Kidney (tissue), 14 donors: ENCODE measurements around the gene SMAP2. TPM values are rescaled to one million over a fixed set of nuclear protein-coding genes. Genes with fewer than 3 reads are reported as not detected.

ENCODE experiments used
- DNase-seq, 5 donors: peaks; one replicate each; pipeline ENCODE4 v3.0.0-alpha.2; 2013 to 2020
- FAIRE-seq: peaks from 2 replicates; lab custom pipeline; 2012; peaks lifted over from hg19 to GRCh38; lab: Jason Lieb, UNC
- H3K27ac ChIP-seq, 2 donors: one replicate each; pipeline ENCODE4 v1.7.0; 2013; ENCODE audit warnings: low read depth in 2 of 2, low read length in 2 of 2, inconsistent platforms in 1 of 2
- H3K27me3 ChIP-seq: one replicate; pipeline ENCODE4 v1.7.1; 2013; ENCODE audit warnings: low read length, inconsistent platforms; ENCODE audit not compliant: control insufficient read depth, insufficient read depth
- H3K36me3 ChIP-seq, 3 donors: one replicate each; pipeline versions ENCODE4 v1.7.0 to v1.7.1; 2013; ENCODE audit warnings: low read length in 3 of 3, control low read depth in 1 of 3, inconsistent platforms in 1 of 3; ENCODE audit not compliant: insufficient read depth in 3 of 3, control insufficient read depth in 2 of 3
- H3K4me1 ChIP-seq, 3 donors: one replicate each; pipeline versions ENCODE4 v1.7.0 to v1.7.1; 2013; ENCODE audit warnings: low read length in 3 of 3, inconsistent platforms in 1 of 3, low read depth in 1 of 3; ENCODE audit not compliant: control insufficient read depth in 2 of 3, insufficient read depth in 2 of 3
- H3K4me3 ChIP-seq, 3 donors: one replicate each; pipeline versions ENCODE4 v1.7.0 to v1.8.1; 2013; ENCODE audit warnings: low read length in 3 of 3, control low read depth in 1 of 3, inconsistent platforms in 1 of 3
- H3K9ac ChIP-seq, 3 donors: one replicate each; pipeline versions ENCODE4 v1.7.0 to v1.7.1; 2013; ENCODE audit warnings: low read length in 3 of 3, control low read depth in 1 of 3, inconsistent platforms in 1 of 3
- H3K9me3 ChIP-seq, 3 donors: one replicate each; pipeline versions ENCODE4 v1.7.0 to v1.7.1; 2013; ENCODE audit warnings: low read length in 3 of 3, control low read depth in 1 of 3, inconsistent platforms in 1 of 3; ENCODE audit not compliant: control insufficient read depth in 2 of 3, insufficient read depth in 1 of 3
- CTCF ChIP-seq: IDR thresholded peaks from 3 replicates; pipeline ENCODE4 v1.5.1; 2012; ENCODE audit warnings: mild to moderate bottlenecking, moderate library complexity, borderline replicate concordance; ENCODE audit not compliant: insufficient read depth; ENCODE audit errors: extremely low read depth
- intact Hi-C: fragments of 100-400 bp; cut with DNase I; formaldehyde crosslinking; loops from one replicate; pipeline ENCODE4 v1.11.1; 2022
- polyA plus RNA-seq: library from polyadenylated mRNA; stranded (reverse); fragments of 350-450 nt; fragmentation: Illumina TruSeq; extraction: RNeasy Lipid Tissue Mini Kit (QIAGEN cat#74804); gene quantifications from one replicate; pipeline ENCODE4 v1.2.3, GENCODE V29; 2014; ENCODE audit warnings: low read depth, low replicate concordance; ENCODE audit not compliant: insufficient read depth
- total RNA-seq: library from RNA; stranded (reverse); fragmentation: NEBNext Ultra II Directional; extraction: Animal tissue kit (Norgen Biotek cat#: 25700); gene quantifications from one replicate; pipeline ENCODE4 v1.2.1, GENCODE V29; 2021
- donor health status: control.
- donor health status: control.
- donor health status: control.
- donor health status: control.
- donor health status: control.
- donor health status: DM: yes; HTN: yes; CAD: no.
- donor health status: Normal renal cell carcinoma (clear cell type).

Gene SMAP2
- total and polyA plus RNA-seq, 2 donors from 2014 or later: 17.9 to 61.3 TPM

DNA sequence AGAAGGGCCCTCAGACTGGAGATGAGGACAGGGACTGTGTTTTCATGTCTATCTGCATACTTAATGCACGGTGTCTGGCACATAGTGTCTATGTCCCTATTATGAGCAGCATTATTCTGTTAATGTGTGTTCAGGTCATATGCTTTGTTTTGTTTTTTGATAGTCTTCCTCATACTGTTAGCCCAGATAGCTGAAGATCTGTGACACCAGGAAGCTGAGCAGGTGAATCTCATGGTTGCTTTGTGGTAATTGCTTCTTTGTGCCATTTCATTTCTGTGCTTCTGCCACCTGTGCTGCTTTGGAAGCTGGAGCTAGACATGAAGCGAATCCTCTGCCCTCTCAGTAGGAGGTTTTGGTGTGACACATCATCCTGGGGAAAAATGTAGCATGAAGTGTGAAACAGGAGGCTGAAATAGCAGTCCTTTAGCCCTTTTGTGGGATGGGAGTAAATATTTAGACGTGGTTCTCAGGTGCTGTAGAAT lies 15.8 kb downstream of the SMAP2 start:
- no peak for TF ChIP-seq CTCF
- intact Hi-C loops: no loop called here
- no peak for DNase-seq
- H3K4me3 ChIP-seq: no peak overlapping the region
- peaks cover 0 to 4% (median 2%) of the 10 kb centered on the region in 3 donors for H3K4me1 ChIP-seq
- H3K27ac ChIP-seq: no peak overlapping the region
- no peaks in the 10 kb centered on the region for H3K36me3 ChIP-seq
- no peaks in the 10 kb centered on the region for H3K27me3 ChIP-seq
- no peak overlapping the region for H3K9ac ChIP-seq
- no peak for FAIRE-seq
- no peaks in the 10 kb centered on the region for H3K9me3 ChIP-seq

DNA sequence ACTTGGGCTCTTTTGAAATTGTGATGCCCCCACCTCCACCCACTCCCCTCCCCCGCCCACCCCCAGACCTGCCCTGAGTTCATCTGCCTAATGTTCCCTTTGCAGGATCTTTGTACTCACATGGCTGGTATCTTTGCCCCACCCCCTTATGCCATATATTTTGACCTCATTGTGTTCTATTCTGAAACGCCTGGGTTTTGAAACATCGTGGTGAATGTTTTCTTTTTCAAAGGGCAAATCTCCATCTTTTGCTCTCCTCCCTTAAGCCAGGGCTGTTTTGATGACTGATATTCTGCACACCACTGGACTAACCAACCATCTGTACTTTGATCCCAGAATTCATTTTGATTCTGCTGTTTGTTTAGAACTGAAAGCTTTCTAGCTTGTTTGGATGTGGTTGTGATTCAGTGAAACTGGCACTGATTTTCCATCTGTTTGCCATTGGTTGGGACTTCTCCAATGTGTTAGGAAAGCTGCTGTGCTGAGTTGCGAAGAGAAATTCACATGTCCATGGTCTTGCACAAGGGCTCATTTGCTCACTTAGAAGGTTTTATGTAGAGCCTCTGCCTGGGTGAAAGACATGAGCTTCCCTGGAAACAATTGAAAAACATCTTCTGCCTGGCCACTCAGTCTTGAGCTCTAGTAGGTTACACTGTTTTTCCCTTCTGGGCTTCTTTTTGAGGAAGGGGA lies 16.5 kb downstream of the SMAP2 start:
- FAIRE-seq (no peak), DNase-seq (no peak)
- no peak for TF ChIP-seq CTCF
- H3K27ac ChIP-seq: no peak overlapping the region
- peaks cover 0 to 4% (median 0%) of the 10 kb centered on the region in 3 donors for H3K4me1 ChIP-seq
- no peaks in the 10 kb centered on the region for H3K9me3 ChIP-seq
- H3K27me3 ChIP-seq: no peaks in the 10 kb centered on the region
- H3K36me3 ChIP-seq: no peaks in the 10 kb centered on the region
- intact Hi-C loops: no loop called here
- H3K4me3 ChIP-seq: no peak overlapping the region
- H3K9ac ChIP-seq: no peak overlapping the region

- H3K9ac ChIP-seq: no peak overlapping the region
- intact Hi-C loops: no loop called here
- H3K9me3 ChIP-seq: no peaks in the 10 kb centered on the region
- FAIRE-seq (no peak), DNase-seq (no peak)
- no peak overlapping the region for H3K4me3 ChIP-seq
- no peaks in the 10 kb centered on the region for H3K36me3 ChIP-seq
- no peaks in the 10 kb centered on the region for H3K27me3 ChIP-seq
- peaks cover 0 to 4% (median 0%) of the 10 kb centered on the region in 3 donors for H3K4me1 ChIP-seq
- no peak for TF ChIP-seq CTCF
- H3K27ac ChIP-seq: no peak overlapping the region
Measured at GRCh38 chr1:40390857-40391256, 17.3 kb downstream of the SMAP2 start.
